NCI-H2107 treated with DMSO at 0.1 percent for 48 hours (cell line): ENCODE measurements around the gene TRUB2.
"Not testable (repeated sequence)": the region's sequence is repeated elsewhere in the genome, so short reads cannot be mapped to it uniquely, and the experiment has no call there.

Experiments used
- DNase-seq: peaks from one replicate; lab custom pipeline; 2025; ENCODE audit not compliant: unreplicated experiment; lab: John Stamatoyannopoulos, UW

Gene TRUB2

DNA sequence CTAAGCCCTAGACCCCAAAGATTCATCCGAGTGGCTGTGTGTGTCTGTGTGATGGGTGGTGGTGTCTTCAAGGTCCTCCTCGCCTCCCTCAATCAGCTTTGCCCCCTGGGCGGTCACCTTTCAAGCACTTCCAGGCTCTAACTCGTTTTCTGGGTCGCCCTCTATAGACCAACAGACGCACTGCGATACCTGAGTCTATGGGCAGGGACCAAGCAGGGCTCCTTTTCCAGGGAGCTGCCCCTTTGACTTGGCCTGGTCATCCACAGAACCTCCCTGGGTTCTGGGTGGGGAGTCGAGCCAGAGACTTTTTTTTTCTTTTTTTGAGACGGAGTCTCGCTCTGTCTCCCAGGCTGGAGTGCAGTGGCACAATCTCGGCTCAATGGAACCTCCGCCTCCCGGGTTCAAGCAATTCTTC, 19.2 kb upstream of the TRUB2 start:
- peak; percentile 37 for DNase-seq

DNA sequence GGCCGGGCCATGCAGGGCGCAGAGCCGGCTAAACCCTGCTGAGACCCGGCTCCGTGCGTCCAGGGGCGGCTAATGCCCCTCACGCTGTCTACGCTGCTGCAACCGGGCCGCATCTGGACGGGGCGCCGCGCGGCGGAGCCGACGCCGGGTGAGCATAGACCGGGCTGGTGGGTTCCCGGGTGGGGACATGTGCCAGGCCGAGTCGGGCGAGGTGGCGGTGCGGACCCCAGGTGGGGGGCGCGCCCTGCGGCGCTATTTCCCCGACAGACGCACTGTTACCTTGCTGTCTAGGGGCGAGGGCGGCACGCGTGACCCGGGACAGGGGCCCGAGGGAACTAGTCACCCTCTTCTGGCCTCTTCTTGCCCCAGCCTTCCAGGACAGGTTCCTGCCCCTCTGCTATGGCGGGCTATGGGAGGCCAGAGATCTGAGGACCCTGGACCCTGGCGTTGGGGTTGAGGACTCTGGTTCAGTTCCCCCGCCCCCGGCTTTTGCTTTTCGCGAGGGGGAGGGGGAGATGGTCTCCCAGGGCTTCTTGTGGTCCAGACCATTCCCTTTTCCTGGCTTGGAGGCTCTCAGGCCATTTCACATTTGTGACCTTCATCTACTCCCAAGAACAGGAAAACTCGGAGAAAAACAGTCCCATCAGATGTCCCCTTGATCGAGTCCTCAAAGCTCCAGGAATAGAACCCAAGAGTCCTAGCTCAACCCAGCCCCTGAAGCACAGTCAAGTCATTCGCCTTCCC, 18.6 kb upstream of the TRUB2 start:
- DNase-seq, result no peak

DNA sequence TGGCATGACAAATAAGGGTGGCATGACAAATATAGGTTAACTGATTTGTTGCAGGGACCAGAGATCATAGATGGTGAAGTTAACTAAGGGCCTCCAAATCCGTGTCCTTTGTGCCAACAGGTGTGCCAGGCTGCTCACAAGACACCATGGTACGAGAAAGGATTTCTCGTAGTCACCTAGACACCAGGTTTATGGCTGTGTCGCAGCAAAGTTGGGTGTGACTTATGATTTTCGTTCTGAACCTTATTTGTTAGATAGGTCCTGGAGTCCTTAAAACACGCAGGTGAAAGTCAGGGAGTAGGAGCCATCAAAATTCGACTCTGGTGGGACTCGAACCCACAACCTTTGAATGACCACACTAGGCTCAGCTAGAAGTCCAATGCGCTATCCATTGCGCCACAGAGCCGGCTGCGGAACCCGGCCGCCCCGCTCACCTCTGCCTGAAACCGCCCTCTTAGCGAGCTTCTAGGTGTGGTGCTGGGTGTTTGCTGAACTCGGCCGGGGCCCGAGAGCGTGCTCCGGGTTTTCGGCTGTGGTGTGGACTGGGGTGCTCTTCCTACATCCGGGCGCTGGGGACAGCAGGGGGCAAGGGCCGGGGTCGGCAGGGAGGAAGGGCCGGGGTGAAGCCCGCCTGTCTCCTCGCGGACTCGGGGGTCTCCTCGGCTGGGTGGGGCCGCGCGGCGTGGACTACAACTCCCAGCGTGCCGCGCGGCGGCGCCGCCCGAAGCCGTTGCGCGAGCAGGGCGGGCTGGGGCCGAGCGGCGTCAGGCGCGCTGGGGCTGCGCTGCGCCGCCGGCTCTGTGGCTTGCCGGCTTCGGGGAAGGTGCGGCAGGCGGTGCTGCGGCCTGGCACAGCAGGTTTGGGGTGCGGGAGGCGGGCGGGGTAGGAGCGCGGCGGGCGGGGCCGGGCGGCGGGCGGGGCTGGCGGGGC, 17.8 kb upstream of the TRUB2 start, which contains the start of gene SLC27A4:
Gene SLC27A4, plus strand, starts transcription at position 767 of the 930 bp plus-strand sequence. CDS start 2,606 bp downstream, outside the sequence.
- DNase-seq, result no peak

DNA sequence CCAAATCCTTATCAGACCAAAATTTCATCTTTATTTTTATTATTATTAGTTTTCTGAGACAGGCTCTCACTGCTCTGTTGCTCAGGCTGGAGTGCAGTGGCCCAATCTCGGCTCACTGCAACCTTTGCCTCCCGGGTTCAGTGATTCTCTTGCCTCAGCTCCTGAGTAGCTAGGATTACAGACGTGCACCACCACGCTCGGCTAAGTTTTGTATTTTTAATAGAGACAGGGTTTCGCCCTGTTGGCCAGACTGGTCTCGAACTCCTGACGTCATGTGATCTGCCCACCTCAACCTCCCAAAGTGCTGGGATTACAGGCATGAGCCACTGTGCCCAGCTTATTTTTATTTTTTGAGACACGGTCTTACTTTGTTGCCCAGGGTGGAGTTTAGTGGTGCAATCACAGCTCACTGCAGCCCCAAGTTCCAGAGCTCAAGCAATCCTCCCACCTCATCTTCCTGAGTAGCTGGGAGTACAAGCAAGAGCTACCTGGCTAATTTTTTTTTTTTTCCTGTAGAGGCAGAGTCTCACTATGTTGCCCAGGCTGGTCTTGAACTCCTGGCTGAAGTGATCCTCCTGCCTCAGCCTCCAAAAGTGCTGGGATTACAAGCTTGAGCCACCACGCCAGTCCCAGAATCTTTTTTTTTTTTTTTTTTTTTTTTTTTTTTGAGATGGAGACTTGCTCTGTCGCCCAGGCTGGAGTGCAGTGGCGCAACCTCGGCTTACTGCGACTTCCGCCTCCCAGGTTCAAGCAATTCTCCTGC, 16.8 kb upstream of the TRUB2 start:
- not testable (repeated sequence) for DNase-seq

DNA sequence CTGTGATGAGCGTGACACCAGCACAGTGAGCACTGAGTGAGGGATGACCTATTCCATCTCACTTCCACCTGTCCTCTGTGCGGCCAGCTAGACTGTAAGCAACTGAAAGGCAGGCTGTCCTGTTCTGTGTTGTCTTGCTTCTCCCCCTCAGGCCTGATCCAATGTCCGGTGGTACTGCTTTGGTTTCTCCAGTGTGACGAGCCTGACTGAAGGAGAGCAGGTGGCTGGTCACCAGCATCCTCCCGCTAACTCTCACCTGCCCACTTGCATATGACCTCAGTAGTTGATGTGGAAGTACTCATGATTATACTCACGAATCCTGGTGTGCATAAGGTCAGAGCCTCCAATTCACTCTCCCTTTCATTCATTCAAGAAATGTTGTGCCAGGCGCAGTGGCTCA, 15.7 kb upstream of the TRUB2 start:
- no peak for DNase-seq

DNA sequence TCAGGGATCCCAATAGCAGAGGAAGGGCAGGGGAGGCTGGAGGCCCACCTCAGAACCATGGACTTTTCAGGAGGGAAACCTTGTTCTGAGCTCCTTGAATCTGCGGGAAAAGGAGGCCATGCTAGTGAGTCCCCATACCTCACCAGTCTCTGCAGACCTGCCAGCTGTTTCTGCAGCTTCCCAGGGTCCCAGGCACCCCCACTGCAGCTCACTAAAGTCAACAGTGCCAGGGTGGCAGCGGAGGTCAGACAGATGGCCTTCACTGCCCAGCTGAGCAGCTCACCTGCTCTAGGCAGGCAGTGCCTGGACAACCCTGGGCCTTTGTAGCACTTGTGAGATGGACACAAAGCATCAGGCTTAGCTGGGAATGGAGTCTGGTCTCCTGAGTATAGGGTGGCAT, 13.7 kb upstream of the TRUB2 start:
- DNase-seq, result no peak

DNA sequence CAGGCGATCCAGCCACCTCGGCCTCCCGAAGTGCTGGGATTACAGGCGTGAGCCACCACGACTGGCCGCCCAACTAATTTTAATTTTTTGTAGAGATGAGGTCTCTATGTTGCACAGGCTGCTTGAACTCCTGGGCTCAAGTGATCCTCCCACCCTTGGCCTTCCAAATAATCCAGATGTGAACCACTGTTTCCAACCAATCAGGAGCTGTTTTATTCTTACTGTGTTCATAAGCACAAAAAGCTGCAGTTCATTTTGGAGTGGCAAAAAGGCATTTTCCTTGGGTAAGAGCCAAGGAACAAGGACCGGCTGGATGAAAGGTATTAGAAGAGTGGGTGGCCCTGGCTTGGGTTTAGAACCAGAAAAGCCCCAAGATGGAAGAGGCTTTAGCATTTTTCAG, 12.9 kb upstream of the TRUB2 start:
- no peak for DNase-seq

DNA sequence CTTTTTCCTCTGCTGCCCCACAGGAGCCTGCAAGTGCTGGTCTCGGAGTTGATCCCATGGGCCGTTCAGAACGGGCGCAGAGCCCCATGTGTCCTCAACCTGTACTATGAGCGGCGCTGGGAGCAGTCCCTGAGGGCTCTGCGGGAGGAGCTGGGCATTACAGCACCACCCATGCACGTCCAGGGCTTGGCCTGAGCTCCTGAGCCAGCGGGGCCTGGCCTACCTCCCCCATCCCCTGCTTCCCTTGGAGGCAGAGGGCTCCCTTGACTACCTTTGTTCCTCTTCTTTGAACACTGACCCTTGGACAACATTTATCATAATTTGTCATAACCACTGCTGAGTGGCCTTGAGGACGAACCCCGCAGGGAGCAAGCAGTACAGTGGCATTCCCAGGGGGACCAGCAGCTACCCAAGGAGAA, 11.2 kb upstream of the TRUB2 start:
- no peak for DNase-seq

DNA sequence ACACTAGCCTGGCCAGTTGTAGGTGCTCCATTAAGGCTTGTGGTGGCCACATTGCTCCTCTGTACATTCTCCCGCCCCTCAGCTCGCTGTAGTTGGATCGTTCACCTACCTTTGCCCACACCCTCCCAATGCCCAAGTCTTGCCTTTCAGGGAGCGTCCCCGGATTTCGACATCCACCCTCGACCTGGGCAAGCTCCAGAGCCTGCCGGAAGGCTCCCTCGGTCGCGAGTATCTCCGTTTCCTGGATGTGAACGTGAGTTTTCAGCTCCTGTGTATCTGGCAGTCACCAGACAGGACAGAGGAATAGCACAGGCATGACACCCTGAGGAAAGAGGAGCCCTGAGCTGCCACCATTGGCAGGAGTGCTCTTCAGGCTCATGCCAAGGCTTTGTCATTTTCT, 3.4 kb upstream of the TRUB2 start:
- no peak for DNase-seq

DNA sequence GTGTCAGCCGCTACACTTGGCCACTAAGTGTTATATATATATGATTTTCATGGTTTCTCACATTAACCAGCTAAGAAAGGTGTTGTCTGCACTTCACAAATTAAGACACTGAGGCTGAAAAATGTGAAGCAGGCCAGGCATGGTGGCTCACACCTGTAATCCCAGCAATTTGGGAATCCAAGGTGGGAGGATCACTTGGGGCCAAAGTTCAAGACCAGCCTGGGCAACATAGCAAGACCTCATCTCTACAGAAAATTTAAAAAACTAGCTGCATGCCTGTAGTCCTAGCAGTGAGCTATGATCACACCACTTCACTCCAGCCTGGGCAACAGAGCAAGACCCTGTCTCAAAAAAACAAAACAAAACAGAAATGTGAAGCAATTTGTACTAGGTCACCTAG, 2.2 kb upstream of the TRUB2 start:
- no peak for DNase-seq

DNA sequence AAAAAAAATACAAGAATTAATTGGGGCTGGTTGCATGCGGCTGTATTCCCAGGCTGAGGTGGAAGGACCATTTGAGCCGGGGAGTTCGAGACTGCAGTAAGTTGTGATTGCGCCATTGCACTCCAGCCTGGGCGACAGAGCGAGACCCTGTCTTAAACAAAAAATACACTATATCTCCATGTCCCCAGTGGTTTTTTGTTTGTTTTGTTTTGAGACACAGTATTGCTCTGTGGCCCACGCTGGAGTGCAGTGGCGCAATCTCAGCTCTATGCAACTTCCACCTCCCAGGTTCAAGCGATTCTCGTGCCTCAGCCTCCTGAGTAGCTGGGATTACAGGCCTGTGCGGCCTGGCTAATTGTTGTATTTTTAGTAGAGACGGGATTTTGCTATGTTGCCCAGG, 1.5 kb upstream of the TRUB2 start:
- DNase-seq, result no peak

DNA sequence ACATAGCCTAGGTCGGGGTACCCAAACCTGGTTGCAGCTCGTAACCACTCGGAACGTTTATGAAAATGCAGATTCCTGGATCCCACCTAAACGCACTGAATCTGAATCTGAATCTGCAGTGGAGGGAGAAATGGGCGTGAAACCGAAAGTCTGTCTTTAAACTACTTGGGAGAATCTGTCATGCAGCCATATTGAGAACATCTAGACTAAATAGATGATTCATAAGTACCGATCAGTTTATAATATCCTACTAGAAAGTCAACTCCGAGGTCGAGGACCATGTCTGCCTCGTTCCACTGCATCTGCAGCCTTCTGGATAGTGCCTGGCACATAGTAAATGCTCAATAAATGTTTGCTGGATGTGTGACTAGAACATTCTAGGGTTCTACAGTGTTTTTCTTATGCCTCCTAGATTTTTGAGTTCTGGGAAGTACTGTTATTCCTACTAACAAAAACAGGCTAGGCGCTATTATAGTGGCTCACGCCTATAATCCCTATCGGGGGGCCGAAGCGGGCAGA, 1.0 kb upstream of the TRUB2 start:
- DNase-seq, result no peak

DNA sequence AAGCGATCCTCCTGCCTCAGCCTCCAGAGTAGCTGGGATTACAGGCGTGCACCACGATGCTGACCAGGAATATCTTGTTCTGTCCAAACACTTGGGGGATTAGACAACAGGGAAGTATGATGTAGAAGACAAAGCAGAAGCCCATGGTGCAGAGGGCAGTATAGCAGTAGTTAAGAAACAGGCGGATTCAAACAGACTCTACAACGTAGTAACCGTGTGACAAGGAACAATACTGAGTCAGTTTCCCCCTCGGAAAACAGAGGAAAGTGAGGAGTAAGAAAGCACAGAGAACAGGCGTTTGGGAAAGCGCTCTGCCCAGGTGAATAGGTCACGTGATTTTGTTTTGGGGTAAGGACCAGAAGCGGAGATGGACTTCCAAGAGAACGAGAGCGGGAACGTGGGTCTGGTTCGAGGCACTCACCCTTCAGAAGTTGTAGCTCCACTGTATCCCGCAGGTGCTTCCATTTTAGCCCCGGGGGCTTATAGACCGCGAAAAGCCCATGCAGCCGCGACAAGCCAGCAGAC, 306 bp downstream of the TRUB2 start:
- no peak for DNase-seq

DNA sequence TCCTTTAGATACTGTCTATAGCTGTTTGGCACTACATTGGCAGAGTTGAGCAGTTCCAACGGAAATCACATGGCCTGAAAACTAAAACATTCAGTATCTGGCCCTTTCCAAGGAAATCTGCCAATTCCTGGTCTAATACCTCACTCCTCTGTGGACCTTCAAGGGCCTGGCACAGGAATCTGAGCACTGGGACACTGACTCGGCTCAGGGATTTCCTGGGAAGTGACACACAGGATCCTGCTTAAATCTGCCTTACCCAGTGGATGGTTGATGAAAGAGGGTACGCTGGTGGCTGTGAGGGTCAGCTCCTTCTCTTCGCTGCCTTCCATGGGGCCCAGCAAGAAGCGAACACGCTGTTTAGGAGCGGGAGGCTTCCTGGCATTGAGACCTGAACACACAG, 904 bp downstream of the TRUB2 start:
- DNase-seq, result no peak

DNA sequence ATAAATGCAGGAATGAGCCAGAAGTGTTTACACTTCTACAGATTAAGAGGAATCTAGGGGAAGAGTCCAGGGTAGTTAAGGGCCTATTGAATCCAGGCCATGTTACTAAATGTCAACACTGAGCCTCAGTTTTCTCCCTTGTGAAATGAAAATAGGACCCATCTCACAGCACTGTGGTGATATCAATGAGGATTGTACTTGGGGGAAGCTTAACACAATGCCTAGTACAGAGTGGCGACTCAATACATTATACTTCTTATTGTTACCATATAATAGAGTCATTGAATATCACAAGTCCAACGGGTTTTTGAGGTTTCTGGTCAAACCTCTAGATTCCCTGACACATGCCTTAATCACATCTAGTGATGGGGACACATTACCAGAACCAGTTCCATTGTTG, 4.6 kb downstream of the TRUB2 start:
- no peak for DNase-seq

DNA sequence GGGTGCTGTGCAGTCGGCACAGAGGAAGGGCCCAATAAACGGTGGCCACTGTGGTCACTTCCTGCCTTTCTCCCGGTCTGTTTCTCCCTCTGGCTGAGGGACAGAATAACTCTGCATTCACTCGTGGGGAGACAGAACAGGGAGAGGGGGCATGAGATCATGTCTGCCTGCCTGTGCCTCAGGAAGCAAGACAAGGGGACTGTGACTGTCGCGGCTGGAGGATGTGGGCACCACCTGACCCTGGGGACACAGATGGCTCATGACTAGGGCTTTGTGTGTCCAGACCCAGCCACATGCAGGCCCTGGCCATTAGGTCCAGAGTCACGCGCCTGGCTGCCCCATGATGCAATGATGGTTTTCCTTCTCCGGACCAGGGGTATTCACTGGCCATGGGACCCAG, 5.8 kb downstream of the TRUB2 start:
- DNase-seq, result no peak

DNA sequence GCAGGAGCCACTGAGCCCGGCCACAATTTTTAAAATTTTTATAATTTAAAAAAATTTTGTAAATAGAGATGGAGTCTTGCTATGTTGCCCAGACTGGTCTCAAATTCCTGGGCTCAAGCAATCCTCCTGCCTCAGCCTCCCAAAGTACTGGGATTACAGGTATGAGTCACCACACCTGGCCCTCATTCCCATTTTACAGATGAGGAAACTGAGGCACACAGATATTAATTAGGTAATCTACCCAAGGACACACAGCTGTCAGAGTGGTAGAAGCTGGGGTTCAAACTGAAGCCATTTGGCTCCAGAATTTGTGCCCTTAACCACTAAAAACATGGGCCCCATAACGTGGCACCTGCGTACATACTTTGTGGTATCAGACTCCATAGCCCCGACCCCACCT, 7.5 kb downstream of the TRUB2 start:
- DNase-seq, result no peak

DNA sequence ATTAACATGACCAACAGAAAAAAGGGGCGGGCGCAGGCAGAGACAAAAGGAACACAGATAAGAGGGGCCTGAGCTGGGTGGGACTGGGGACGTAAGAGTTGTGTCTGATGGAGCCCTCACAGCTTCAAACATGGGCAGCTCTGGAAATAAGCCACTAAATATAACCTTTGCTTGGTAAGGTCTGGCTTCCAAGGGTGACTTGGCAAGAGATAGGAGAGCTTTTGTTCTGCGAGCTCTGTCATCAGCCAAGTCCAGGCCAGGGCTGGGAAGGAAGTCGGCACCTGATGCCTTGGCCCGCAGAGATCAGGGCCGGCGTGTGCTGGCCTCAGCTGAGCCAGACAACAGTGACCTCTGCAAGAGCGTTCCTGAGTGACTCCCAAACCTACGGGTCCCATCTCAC, 11.8 kb downstream of the TRUB2 start:
- DNase-seq, result no peak

DNA sequence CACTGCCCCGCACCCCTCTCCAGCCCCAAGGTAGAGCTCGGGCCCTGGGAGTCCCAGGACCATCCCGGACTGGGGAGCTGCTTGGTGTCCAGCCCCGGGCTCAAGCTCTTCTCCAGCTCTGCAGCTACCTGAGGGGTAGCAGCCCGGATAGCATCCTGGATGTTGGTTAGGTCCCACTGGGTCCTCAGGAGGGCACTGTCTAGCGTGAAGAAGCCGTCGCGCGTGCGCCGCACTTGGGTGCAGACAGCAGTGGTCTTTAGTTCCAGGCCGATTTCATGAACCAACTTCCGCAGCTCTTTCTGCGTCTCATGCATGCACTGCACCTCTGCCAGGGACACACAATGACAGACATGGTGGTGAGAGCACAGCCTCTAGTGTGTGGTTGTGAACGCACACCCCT, 12.7 kb downstream of the TRUB2 start:
- DNase-seq, result no peak

DNA sequence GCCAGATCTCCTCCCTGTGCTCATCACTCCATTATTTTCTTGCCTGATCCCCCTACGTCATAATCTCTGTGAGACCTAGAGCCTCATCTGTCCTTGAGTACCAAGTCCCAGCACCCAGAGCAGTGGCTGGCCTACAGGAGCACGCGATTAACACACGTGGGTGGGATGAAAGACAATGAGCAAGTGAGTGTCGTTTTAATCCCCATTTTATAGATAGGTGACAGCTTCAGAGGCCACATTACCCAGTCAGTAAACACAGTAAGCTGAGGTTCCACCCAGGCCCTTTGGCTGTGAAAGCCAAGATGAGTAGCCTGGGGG, 17.3 kb downstream of the TRUB2 start:
- DNase-seq, result no peak
